C1 segment of cervical spinal cord (tissue), 14 donors: ENCODE measurements around the gene JMY.

ENCODE experiments used
- DNase-seq, 14 donors: peaks; one replicate each; lab custom pipeline; 2025; lab: John Stamatoyannopoulos, UW

The JMY gene

GRCh38 chr5:79235634-79236361 is at the start of gene JMY:
Gene JMY (plus strand): TSS chr5:79236131. CDS start chr5:79236651, 520 bp downstream.
- peak; percentile 15 to 88 (median 82) for DNase-seq

- DNase-seq = no peak
These were observed 49.5 kb upstream of the JMY start for GRCh38 chr5:79186455-79186854.

- no peak for DNase-seq
These were observed 46.3 kb upstream of the JMY start for GRCh38 chr5:79189439-79190234.

- no peak for DNase-seq
These were observed 45.7 kb upstream of the JMY start for GRCh38 chr5:79190235-79190529.

GRCh38 chr5:79191457-79191856 is 44.5 kb upstream of the JMY start:
- DNase-seq = no peak

GRCh38 chr5:79193643-79194042 is 42.3 kb upstream of the JMY start:
- DNase-seq = no peak

- no peak for DNase-seq
These were observed 35.3 kb upstream of the JMY start for GRCh38 chr5:79200573-79201183.

GRCh38 chr5:79201206-79201605 is 34.7 kb upstream of the JMY start:
- DNase-seq = no peak

- DNase-seq = no peak
These were observed 33.9 kb upstream of the JMY start for GRCh38 chr5:79202076-79202475.

- DNase-seq = no peak
These were observed 30.0 kb upstream of the JMY start for GRCh38 chr5:79205965-79206364.

GRCh38 chr5:79206541-79206940 is 29.4 kb upstream of the JMY start:
- no peak for DNase-seq

- no peak for DNase-seq
These were observed 26.4 kb upstream of the JMY start for GRCh38 chr5:79209505-79209904.

- DNase-seq = no peak
These were observed 11.5 kb upstream of the JMY start for GRCh38 chr5:79224286-79224984.

- no peak for DNase-seq
These were observed 10.9 kb upstream of the JMY start for GRCh38 chr5:79225026-79225425.

GRCh38 chr5:79225441-79225840 is 10.5 kb upstream of the JMY start:
- no peak for DNase-seq

- no peak for DNase-seq
These were observed 8.4 kb upstream of the JMY start for GRCh38 chr5:79227484-79228025.

- peak in 1 of 14 donors; percentile 1 for DNase-seq
These were observed 6.4 kb upstream of the JMY start for GRCh38 chr5:79229357-79230174.

GRCh38 chr5:79235261-79235633 is 684 bp upstream of the JMY start:
- DNase-seq = no peak

GRCh38 chr5:79236362-79236969 is 535 bp downstream of the JMY start:
- DNase-seq = peak in 9 of 14 donors; percentile 36 to 78 (median 49)

GRCh38 chr5:79236970-79237739 is 1.2 kb downstream of the JMY start:
- DNase-seq = peak in 8 of 14 donors; percentile 29 to 60 (median 40)
